Thymus (tissue), 11 donors: ENCODE data around the gene RAB27B. TPM values are rescaled to one million over a fixed set of nuclear protein-coding genes. Genes with fewer than 3 reads are reported as not detected.
"Not testable (repeated sequence)": the region's sequence is repeated elsewhere in the genome, so short reads cannot be mapped to it uniquely, and the experiment has no call there.

Source experiments
- DNase-seq, 9 donors: peaks; one replicate each; pipeline ENCODE4 v3.0.0-alpha.2; 2013; ENCODE audit warnings: low spot score in 9 of 9, low read depth in 6 of 9, missing footprints in 1 of 9
- H3K27ac ChIP-seq, 2 donors: one replicate each; pipeline ENCODE4 v1.5.1; 2013; ENCODE audit warnings: control low read depth in 1 of 2, low read depth in 1 of 2, low read length in 1 of 2, mild to moderate bottlenecking in 1 of 2, moderate library complexity in 1 of 2
- H3K27me3 ChIP-seq, 2 donors: one replicate each; pipeline ENCODE4 v1.5.1; 2013; ENCODE audit warnings: low read length in 1 of 2; ENCODE audit not compliant: control insufficient read depth in 2 of 2, insufficient read depth in 1 of 2
- H3K36me3 ChIP-seq, 2 donors: one replicate each; pipeline ENCODE4 v1.5.1; 2013; ENCODE audit warnings: low read length in 1 of 2, mild to moderate bottlenecking in 1 of 2, moderate library complexity in 1 of 2; ENCODE audit not compliant: control insufficient read depth in 2 of 2, insufficient read depth in 2 of 2
- H3K4me1 ChIP-seq, 2 donors: one replicate each; pipeline ENCODE4 v1.5.1; 2013; ENCODE audit warnings: low read length in 2 of 2; ENCODE audit not compliant: control insufficient read depth in 2 of 2, insufficient read depth in 2 of 2
- H3K4me3 ChIP-seq, 2 donors: one replicate each; pipeline ENCODE4 v1.5.1; 2013; ENCODE audit warnings: low read length in 2 of 2, control low read depth in 1 of 2, mild to moderate bottlenecking in 1 of 2
- H3K9me3 ChIP-seq, 2 donors: one replicate each; pipeline ENCODE4 v1.5.1; 2013; ENCODE audit warnings: low read length in 1 of 2, mild to moderate bottlenecking in 1 of 2; ENCODE audit not compliant: control insufficient read depth in 2 of 2, insufficient read depth in 1 of 2
- WGBS: extraction: QIAGEN DNeasy Blood & Tissue Kit; methylation state at CpG from one replicate; pipeline ENCODE4 v1.1.7; 2013; 5-methylcytosine and 5-hydroxymethylcytosine counted together
- polyA plus RNA-seq: library from polyadenylated mRNA; stranded (reverse); fragments of 200-250 nt; gene quantifications from one replicate; pipeline ENCODE4 v1.2.3, GENCODE V29; 2013
- total RNA-seq: library from RNA; stranded (reverse); fragments of 120-200 nt; gene quantifications from one replicate; pipeline ENCODE4 v1.2.4, GENCODE V29; 2013
- donor health status: healthy.

RAB27B gene
- total and polyA plus RNA-seq, 2 donors: 1.5 to 1.7 TPM

GRCh38 chr18:54807303-54807702, 21.0 kb upstream of the RAB27B start:
- no peak overlapping the region for H3K27ac ChIP-seq
- no peaks in the 10 kb centered on the region for H3K27me3 ChIP-seq
- no peaks in the 10 kb centered on the region for H3K36me3 ChIP-seq
- 98% methylated on average over 2 of the region's 2 CpGs for WGBS
- DNase-seq: no peak
- H3K4me3 ChIP-seq: no peak overlapping the region
- H3K9me3 ChIP-seq: no peaks in the 10 kb centered on the region
- H3K4me1 ChIP-seq: peaks cover 0 to 2% of the 10 kb centered on the region in 2 donors

- not testable (repeated sequence) for H3K27me3 ChIP-seq, H3K36me3 ChIP-seq, DNase-seq, H3K4me3 ChIP-seq, H3K27ac ChIP-seq, H3K4me1 ChIP-seq, H3K9me3 ChIP-seq
- 97% methylated on average over 5 of the region's 5 CpGs for WGBS
These were observed 17.6 kb upstream of the RAB27B start for GRCh38 chr18:54810662-54811061.

- peak in 5 of 9 donors; percentile 15 to 66 (median 23) for DNase-seq
- Histone ChIP-seq H3K27me3 (no peaks in the 10 kb centered on the region), H3K4me3 (no peak overlapping the region), H3K4me1 (no peaks in the 10 kb centered on the region), H3K36me3 (no peaks in the 10 kb centered on the region), H3K9me3 (no peaks in the 10 kb centered on the region), H3K27ac (no peak overlapping the region)
- 7% methylated on average over 2 of the region's 2 CpGs for WGBS
These were observed 15.4 kb upstream of the RAB27B start for GRCh38 chr18:54812885-54813284.

GRCh38 chr18:54813305-54813704, 15.0 kb upstream of the RAB27B start:
- WGBS: 98% methylated on average over 1 of the region's 1 CpG
- Histone ChIP-seq H3K4me3 (no peak overlapping the region), H3K4me1 (no peaks in the 10 kb centered on the region), H3K27me3 (no peaks in the 10 kb centered on the region), H3K9me3 (no peaks in the 10 kb centered on the region), H3K27ac (no peak overlapping the region), H3K36me3 (no peaks in the 10 kb centered on the region)
- no peak for DNase-seq

GRCh38 chr18:54813977-54814565, 14.2 kb upstream of the RAB27B start:
- Histone ChIP-seq H3K4me1 (no peaks in the 10 kb centered on the region), H3K27ac (no peak overlapping the region), H3K36me3 (no peaks in the 10 kb centered on the region), H3K9me3 (no peaks in the 10 kb centered on the region), H3K4me3 (no peak overlapping the region), H3K27me3 (no peaks in the 10 kb centered on the region)
- WGBS: 94% methylated on average over 1 of the region's 1 CpG
- no peak for DNase-seq

- WGBS: 98% methylated on average over 2 of the region's 2 CpGs
- H3K27ac ChIP-seq: no peak overlapping the region
- H3K4me1 ChIP-seq: no peaks in the 10 kb centered on the region
- DNase-seq: no peak
- H3K36me3 ChIP-seq: no peaks in the 10 kb centered on the region
- no peaks in the 10 kb centered on the region for H3K9me3 ChIP-seq
- no peaks in the 10 kb centered on the region for H3K27me3 ChIP-seq
- no peak overlapping the region for H3K4me3 ChIP-seq
These were observed 13.2 kb upstream of the RAB27B start for GRCh38 chr18:54815086-54815485.

GRCh38 chr18:54820785-54821275, 7.4 kb upstream of the RAB27B start:
- not testable (repeated sequence) for H3K27me3 ChIP-seq, H3K4me3 ChIP-seq, H3K9me3 ChIP-seq, H3K36me3 ChIP-seq, H3K4me1 ChIP-seq, H3K27ac ChIP-seq, DNase-seq
- WGBS: 73% methylated on average over 2 of the region's 2 CpGs

GRCh38 chr18:54822872-54823845, 5.1 kb upstream of the RAB27B start:
- H3K27ac ChIP-seq: no peak overlapping the region
- WGBS: 96% methylated on average over 6 of the region's 6 CpGs

GRCh38 chr18:54824761-54825160, 3.5 kb upstream of the RAB27B start:
- H3K36me3 ChIP-seq: no peaks in the 10 kb centered on the region
- peaks cover 0 to 3% of the 10 kb centered on the region in 2 donors for H3K27me3 ChIP-seq
- WGBS: 100% methylated on average over 1 of the region's 1 CpG
- no peaks in the 10 kb centered on the region for H3K9me3 ChIP-seq
- no peak for DNase-seq
- peaks cover 7 to 13% of the 10 kb centered on the region in 2 donors for H3K4me1 ChIP-seq
- no peak overlapping the region for H3K4me3 ChIP-seq
- H3K27ac ChIP-seq: no peak overlapping the region

More at GRCh38 chr18:54822872-54823845, 5.1 kb upstream of the RAB27B start:
- no peaks in the 10 kb centered on the region for H3K27me3 ChIP-seq
- no peaks in the 10 kb centered on the region for H3K9me3 ChIP-seq
- DNase-seq: no peak
- peaks cover 2 to 4% of the 10 kb centered on the region in 2 donors for H3K4me1 ChIP-seq
- no peaks in the 10 kb centered on the region for H3K36me3 ChIP-seq
- H3K4me3 ChIP-seq: no peak overlapping the region
